ENCODE results near the gene BBX. TPM values are rescaled to one million over a fixed set of nuclear protein-coding genes. Genes with fewer than 3 reads are reported as not detected.

The BBX gene
- total RNA-seq, 1 experiment from 2014 or later: 73.2 TPM

- BruUV-seq (replicated peaks): no TSS peak
- Mint-ChIP-seq H3K4me1 (ENCODE audit: insufficient read depth, unreplicated experiment) (no peaks in the 10 kb centered on the region), H3K36me3 (ENCODE audit: insufficient read depth, unreplicated experiment) (peaks cover 6% of the 10 kb centered on the region), H3K4me3 (ENCODE audit: unreplicated experiment) (no peak overlapping the region), H3K9me3 (ENCODE audit: unreplicated experiment) (peaks cover 6% of the 10 kb centered on the region), H3K27ac (ENCODE audit: low read depth, unreplicated experiment) (no peak overlapping the region), H3K27me3 (ENCODE audit: insufficient read depth, unreplicated experiment) (no peaks in the 10 kb centered on the region)
- DNase-seq (ENCODE audit: unreplicated experiment): no peak
- ChIA-PET CTCF (interaction anchor here (0.6 kb wide), 1 partner anchor 341 kb away, joined by 3 read pairs; no protein-coding TSS in a partner anchor), POLR2A (no interaction called here)
- no peak for TF ChIP-seq CTCF (IDR thresholded peaks at IDR 0.05; ENCODE audit: unreplicated experiment)
- intact Hi-C loops (cut with micrococcal nuclease): no loop called here
Measured at GRCh38 chr3:107612664-107613084, 89.9 kb downstream of the BBX start.

- POLR2A ChIA-PET: interaction anchor here (1.4 kb wide), 1 partner anchor 18 kb away, joined by 5 read pairs; no protein-coding TSS in a partner anchor
- no peak for DNase-seq (ENCODE audit: unreplicated experiment)
- Mint-ChIP-seq H3K36me3 (ENCODE audit: insufficient read depth, unreplicated experiment) (peaks cover 9% of the 10 kb centered on the region), H3K9me3 (ENCODE audit: unreplicated experiment) (no peaks in the 10 kb centered on the region), H3K27me3 (ENCODE audit: insufficient read depth, unreplicated experiment) (no peaks in the 10 kb centered on the region), H3K27ac (ENCODE audit: low read depth, unreplicated experiment) (peak overlapping the region; percentile 24), H3K4me3 (ENCODE audit: unreplicated experiment) (no peak overlapping the region), H3K4me1 (ENCODE audit: insufficient read depth, unreplicated experiment) (peaks cover 14% of the 10 kb centered on the region)
- CTCF ChIA-PET: no interaction called here
- TF ChIP-seq CTCF (IDR thresholded peaks at IDR 0.05; ENCODE audit: unreplicated experiment): no peak
- BruUV-seq (replicated peaks): no TSS peak
- intact Hi-C loops (cut with micrococcal nuclease): no loop called here
Measured at GRCh38 chr3:107619549-107619948, 96.8 kb downstream of the BBX start.

GRCh38 chr3:107620534-107620933 is 97.8 kb downstream of the BBX start:
- no peak for TF ChIP-seq CTCF (IDR thresholded peaks at IDR 0.05; ENCODE audit: unreplicated experiment)
- peaks cover 14% of the 10 kb centered on the region for H3K4me1 Mint-ChIP-seq (ENCODE audit: insufficient read depth, unreplicated experiment)
- ChIA-PET CTCF (interaction anchor here (1.2 kb wide), 1 partner anchor 9 kb away, joined by 5 read pairs; no protein-coding TSS in a partner anchor), POLR2A (no interaction called here)
- intact Hi-C loops (cut with micrococcal nuclease): no loop called here
- H3K27me3 Mint-ChIP-seq (ENCODE audit: insufficient read depth, unreplicated experiment): no peaks in the 10 kb centered on the region
- no peak overlapping the region for H3K4me3 Mint-ChIP-seq (ENCODE audit: unreplicated experiment)
- no peak for DNase-seq (ENCODE audit: unreplicated experiment)
- no TSS peak for BruUV-seq (replicated peaks)
- no peaks in the 10 kb centered on the region for H3K9me3 Mint-ChIP-seq (ENCODE audit: unreplicated experiment)
- H3K27ac Mint-ChIP-seq (ENCODE audit: low read depth, unreplicated experiment): no peak overlapping the region
- peaks cover 9% of the 10 kb centered on the region for H3K36me3 Mint-ChIP-seq (ENCODE audit: insufficient read depth, unreplicated experiment)

- BruUV-seq (replicated peaks): no TSS peak
- ChIA-PET CTCF (interaction anchor here (0.6 to 1.2 kb wide), 2 partner anchors 8 to 150 kb away, joined by 5 read pairs; no protein-coding TSS in a partner anchor), POLR2A (interaction anchor here (0.7 kb wide), 1 partner anchor 21 kb away, joined by 3 read pairs; no protein-coding TSS in a partner anchor)
- peaks cover 12% of the 10 kb centered on the region for H3K36me3 Mint-ChIP-seq (ENCODE audit: insufficient read depth, unreplicated experiment)
- intact Hi-C loops (cut with micrococcal nuclease): no loop called here
- no peak overlapping the region for H3K27ac Mint-ChIP-seq (ENCODE audit: low read depth, unreplicated experiment)
- no peak for DNase-seq (ENCODE audit: unreplicated experiment)
- H3K9me3 Mint-ChIP-seq (ENCODE audit: unreplicated experiment): no peaks in the 10 kb centered on the region
- TF ChIP-seq CTCF (IDR thresholded peaks at IDR 0.05; ENCODE audit: unreplicated experiment): no peak
- H3K27me3 Mint-ChIP-seq (ENCODE audit: insufficient read depth, unreplicated experiment): no peaks in the 10 kb centered on the region
- H3K4me1 Mint-ChIP-seq (ENCODE audit: insufficient read depth, unreplicated experiment): peaks cover 14% of the 10 kb centered on the region
- no peak overlapping the region for H3K4me3 Mint-ChIP-seq (ENCODE audit: unreplicated experiment)
Measured at GRCh38 chr3:107621465-107621864, 98.7 kb downstream of the BBX start.
